ENCODE data around the gene LRRC56.

- no peak for TF ChIP-seq MAX (IDR thresholded peaks at IDR 0.05)
- TF ChIP-seq CTCF (IDR thresholded peaks at IDR 0.05; ENCODE audit: low read depth, low read length, missing input control), result no peak
- TF ChIP-seq RXRA (IDR thresholded peaks at IDR 0.05), result no peak
- no peak for TF ChIP-seq TAF1 (conservative IDR thresholded peaks at IDR 0.05)
- TF ChIP-seq FOXA1 (IDR thresholded peaks at IDR 0.05), result no peak
- no peak for TF ChIP-seq YY1 (IDR thresholded peaks at IDR 0.05)
- TF ChIP-seq, protein P1, sequence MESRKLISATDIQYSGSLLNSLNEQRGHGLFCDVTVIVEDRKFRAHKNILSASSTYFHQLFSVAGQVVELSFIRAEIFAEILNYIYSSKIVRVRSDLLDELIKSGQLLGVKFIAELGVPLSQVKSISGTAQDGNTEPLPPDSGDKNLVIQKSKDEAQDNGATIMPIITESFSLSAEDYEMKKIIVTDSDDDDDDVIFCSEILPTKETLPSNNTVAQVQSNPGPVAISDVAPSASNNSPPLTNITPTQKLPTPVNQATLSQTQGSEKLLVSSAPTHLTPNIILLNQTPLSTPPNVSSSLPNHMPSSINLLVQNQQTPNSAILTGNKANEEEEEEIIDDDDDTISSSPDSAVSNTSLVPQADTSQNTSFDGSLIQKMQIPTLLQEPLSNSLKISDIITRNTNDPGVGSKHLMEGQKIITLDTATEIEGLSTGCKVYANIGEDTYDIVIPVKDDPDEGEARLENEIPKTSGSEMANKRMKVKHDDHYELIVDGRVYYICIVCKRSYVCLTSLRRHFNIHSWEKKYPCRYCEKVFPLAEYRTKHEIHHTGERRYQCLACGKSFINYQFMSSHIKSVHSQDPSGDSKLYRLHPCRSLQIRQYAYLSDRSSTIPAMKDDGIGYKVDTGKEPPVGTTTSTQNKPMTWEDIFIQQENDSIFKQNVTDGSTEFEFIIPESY (IDR thresholded peaks at IDR 0.05), result no peak
- no peak for TF ChIP-seq REST (IDR thresholded peaks at IDR 0.05)
- TF ChIP-seq RAD21 (IDR thresholded peaks at IDR 0.05), result no peak
- TF ChIP-seq JUND (IDR thresholded peaks at IDR 0.05), result no peak
- no peak for TF ChIP-seq GABPA (IDR thresholded peaks at IDR 0.05 in 1 of 2, conservative IDR thresholded peaks at IDR 0.05 in 1 of 2)
- no peak for TF ChIP-seq HNF4G (IDR thresholded peaks at IDR 0.05)
- peak in 1 of 2 donors; percentile 2 for TF ChIP-seq HNF4A (conservative IDR thresholded peaks at IDR 0.05)
- TF ChIP-seq NR2F2 (IDR thresholded peaks at IDR 0.05), result no peak
Observed at GRCh38 chr11:581752-582151, 44.4 kb downstream of the LRRC56 start.

Data from liver (tissue), 3 donors.